Activated CD4-positive, alpha-beta T cell treated with anti-CD3 and anti-CD28 coated beads for 4 hours (primary cell): ENCODE results near the gene MAPK10.

Source experiments
- DNase-seq, 2 donors: peaks; one replicate each; pipeline ENCODE4 v3.0.0-alpha.2; 2020

Gene MAPK10

GRCh38 chr4:85964298-85964697 is 395.6 kb downstream of the MAPK10 start:
- no peak for DNase-seq

GRCh38 chr4:85963231-85963630 is 396.6 kb downstream of the MAPK10 start:
- no peak for DNase-seq

GRCh38 chr4:85961887-85962286 is 398.0 kb downstream of the MAPK10 start:
- no peak for DNase-seq

- no peak for DNase-seq
Observed at GRCh38 chr4:85956293-85956945, 403.4 kb downstream of the MAPK10 start.

- DNase-seq, result no peak
Observed at GRCh38 chr4:85955620-85956292, 404.1 kb downstream of the MAPK10 start.

GRCh38 chr4:85953651-85954018 is 406.2 kb downstream of the MAPK10 start:
- no peak for DNase-seq

- no peak for DNase-seq
Observed at GRCh38 chr4:85952972-85953650, 406.7 kb downstream of the MAPK10 start.

GRCh38 chr4:85952528-85952927 is 407.3 kb downstream of the MAPK10 start:
- DNase-seq, result no peak

- DNase-seq, result no peak
Observed at GRCh38 chr4:85951099-85951498, 408.8 kb downstream of the MAPK10 start.

- DNase-seq, result no peak
Observed at GRCh38 chr4:85946821-85947220, 413.0 kb downstream of the MAPK10 start.

GRCh38 chr4:85942107-85942506 is 417.7 kb downstream of the MAPK10 start:
- DNase-seq, result no peak

- DNase-seq, result no peak
Observed at GRCh38 chr4:85940151-85940550, 419.7 kb downstream of the MAPK10 start.
